ENCODE data around the gene ZBTB7A.

ZBTB7A gene

DNA sequence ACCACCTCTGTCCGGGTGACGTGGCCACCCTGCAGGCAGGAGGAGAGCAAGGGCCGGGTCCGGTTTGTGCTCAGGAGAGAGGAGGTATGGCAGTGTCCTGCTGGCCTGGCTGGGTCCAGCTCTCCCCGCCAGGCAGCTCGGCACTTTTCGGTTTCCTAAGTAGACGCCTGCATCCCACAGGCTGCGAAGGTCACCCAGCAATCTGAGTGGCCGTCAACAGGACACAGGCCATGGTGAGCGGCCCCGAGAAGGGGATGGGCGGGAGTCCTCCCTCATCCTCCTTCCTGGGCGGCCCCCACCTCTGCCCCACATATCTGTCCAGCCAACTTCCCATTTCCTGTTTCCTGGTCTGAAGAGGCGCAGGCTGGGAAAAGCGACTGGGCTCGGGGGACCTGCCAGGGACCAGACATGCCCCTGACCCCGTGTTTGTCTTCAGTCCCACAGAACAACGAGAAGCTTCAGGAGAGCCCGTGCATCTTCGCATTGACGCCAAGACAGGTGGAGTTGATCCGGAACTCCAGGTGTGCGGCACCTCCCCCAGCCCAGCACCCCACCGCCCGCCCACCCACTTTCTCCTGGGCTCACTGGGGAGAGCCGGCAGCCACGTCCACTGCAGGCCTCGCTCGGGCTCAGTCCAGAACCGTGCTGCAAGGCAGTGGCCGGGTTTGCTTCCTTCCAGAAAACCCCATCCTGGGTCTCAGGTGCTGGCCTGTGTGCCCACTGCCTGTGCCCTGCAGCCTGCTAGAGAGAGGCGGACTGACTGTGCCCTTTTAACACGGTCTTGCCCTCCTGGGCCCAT is 42.9 kb downstream of the ZBTB7A start:
- no peak for DNase-seq (ENCODE audit: low read depth, low spot score)
- TF ChIP-seq, protein P1, sequence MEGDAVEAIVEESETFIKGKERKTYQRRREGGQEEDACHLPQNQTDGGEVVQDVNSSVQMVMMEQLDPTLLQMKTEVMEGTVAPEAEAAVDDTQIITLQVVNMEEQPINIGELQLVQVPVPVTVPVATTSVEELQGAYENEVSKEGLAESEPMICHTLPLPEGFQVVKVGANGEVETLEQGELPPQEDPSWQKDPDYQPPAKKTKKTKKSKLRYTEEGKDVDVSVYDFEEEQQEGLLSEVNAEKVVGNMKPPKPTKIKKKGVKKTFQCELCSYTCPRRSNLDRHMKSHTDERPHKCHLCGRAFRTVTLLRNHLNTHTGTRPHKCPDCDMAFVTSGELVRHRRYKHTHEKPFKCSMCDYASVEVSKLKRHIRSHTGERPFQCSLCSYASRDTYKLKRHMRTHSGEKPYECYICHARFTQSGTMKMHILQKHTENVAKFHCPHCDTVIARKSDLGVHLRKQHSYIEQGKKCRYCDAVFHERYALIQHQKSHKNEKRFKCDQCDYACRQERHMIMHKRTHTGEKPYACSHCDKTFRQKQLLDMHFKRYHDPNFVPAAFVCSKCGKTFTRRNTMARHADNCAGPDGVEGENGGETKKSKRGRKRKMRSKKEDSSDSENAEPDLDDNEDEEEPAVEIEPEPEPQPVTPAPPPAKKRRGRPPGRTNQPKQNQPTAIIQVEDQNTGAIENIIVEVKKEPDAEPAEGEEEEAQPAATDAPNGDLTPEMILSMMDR (IDR thresholded peaks at IDR 0.05; ENCODE audit: low read depth, low read length): no peak

DNA sequence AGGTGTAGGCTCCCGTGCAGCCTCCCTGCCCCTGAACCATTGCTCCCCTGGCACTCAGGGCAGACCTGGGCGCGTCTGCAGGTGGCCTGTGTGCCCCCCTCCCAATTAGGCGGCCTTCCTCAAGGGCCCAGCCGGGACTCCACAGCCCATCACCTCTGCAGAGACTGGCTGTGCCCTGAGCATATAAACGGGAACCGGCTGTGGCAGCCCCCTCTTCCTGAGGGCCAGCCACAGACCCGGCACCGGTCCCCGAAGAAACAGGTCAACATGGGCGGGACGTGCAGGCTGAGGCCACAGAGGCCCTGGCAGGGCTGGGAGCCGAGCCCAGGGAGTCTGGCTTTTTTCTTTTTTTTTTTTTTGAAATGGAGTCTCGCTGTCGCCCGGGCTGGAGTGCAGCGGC is 47.1 kb downstream of the ZBTB7A start:
- no peak for DNase-seq (ENCODE audit: low read depth, low spot score)
- TF ChIP-seq, protein P1 (IDR thresholded peaks at IDR 0.05; ENCODE audit: low read depth, low read length): no peak
- no peak overlapping the region for H3K4me3 ChIP-seq (ENCODE audit: low read depth, low read length)
- in situ Hi-C loops (cut with HindIII; ENCODE audit: low sequenced_read_pairs): no loop called here

More for the DNA sequence above, 42.9 kb downstream of the ZBTB7A start:
- in situ Hi-C loops (cut with HindIII; ENCODE audit: low sequenced_read_pairs): no loop called here
- no peak overlapping the region for H3K4me3 ChIP-seq (ENCODE audit: low read depth, low read length)

DNA sequence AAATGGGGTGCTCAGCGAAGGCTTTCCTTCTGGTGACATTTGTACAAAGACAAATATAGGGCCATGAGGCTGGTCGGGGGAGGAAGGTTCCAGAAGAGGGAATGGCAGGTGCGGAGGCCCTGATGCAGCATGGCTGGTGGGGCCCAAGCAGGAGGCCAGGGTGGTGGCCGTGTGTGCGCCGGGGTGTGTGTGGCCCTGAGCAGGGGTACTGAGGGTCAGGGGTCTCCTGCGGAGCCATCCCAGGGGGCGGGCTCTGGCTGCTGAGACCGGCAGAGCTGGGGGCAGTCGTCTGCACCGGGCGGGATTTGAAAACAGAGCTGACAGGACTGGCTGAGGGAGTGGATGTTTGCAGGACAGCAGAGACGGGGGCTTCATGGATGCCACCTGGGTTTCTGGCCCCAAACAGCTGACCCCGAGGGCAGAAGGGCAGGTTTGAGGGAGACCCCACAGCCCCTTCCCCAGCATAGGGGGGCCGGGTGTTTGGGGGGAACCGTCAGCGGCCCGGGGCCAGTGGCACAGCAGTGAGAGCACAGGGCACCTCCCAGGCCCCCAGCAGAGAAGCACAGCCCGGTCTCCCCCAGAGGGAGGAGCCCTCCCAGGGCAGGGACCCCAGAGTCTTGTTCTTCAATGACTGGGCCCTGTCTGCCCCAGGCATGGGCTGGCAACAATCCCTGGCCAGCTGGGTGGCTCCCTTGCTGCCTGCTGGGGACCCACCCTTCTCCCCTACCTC is 47.8 kb downstream of the ZBTB7A start:
- TF ChIP-seq, protein P1 (IDR thresholded peaks at IDR 0.05; ENCODE audit: low read depth, low read length): no peak
- DNase-seq (ENCODE audit: low read depth, low spot score): no peak
- in situ Hi-C loops (cut with HindIII; ENCODE audit: low sequenced_read_pairs): no loop called here
- no peak overlapping the region for H3K4me3 ChIP-seq (ENCODE audit: low read depth, low read length)

DNA sequence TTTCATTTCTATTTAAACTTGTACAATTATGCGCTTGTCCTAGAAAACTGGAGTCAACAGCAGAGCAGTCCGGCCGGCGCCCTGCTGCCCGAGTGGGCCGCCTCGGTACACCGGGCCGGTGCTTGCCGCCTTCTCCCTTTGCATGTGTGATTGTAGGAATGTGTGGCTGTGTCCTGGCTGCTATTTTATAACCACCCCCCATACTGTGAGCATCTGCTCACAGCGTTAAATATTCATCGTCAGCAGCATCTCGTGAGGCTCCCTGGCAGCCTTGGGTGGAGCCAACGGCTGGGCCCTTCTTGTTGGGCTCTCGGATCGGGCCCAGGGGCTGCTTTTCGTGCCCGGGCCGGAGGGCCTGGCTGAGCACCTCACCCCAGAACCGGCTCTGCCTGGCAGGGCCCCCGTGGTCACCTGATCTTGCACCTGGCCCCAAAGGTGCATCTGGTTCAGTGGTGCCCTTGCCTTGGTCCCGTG is 48.5 kb downstream of the ZBTB7A start:
- DNase-seq (ENCODE audit: low read depth, low spot score): no peak
- TF ChIP-seq, protein P1 (IDR thresholded peaks at IDR 0.05; ENCODE audit: low read depth, low read length): no peak
- in situ Hi-C loops (cut with HindIII; ENCODE audit: low sequenced_read_pairs): no loop called here
- H3K4me3 ChIP-seq (ENCODE audit: low read depth, low read length): no peak overlapping the region

DNA sequence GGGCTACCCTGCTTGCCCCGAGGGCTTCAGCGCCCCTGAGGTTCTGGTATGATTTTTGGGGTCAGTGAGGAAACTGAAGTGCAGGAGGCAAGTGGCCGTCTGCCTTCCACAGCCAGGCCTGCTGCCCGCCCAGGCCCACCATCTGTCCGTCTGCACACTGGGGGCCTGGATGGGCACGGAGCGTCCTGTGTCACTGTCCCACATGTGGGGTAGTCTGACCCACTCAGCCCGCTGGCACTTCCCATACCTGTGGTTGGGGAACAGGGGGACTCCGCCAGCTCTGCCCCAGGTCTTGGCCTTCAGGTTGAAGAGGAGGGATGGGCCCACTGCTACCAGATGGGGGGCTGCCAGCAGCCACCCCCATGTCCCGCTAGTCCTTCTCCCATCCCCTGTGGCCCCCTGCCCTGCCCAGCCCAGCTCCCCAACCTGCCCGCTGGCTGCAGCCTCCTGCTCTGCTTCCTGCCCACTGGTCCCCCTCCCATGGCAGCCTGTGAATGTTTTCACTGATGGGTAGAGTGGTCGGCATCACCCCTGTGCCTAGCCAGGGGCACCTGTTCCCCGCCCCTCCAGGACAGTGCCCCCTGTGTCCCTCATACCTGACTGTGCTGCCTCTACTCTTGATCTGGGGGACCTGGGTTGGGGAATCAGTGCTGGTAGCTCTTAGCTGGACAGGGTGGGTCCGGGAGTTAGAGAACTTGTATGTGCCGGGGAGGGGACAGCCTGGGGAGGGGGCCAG is 49.6 kb downstream of the ZBTB7A start:
- H3K4me3 ChIP-seq (ENCODE audit: low read depth, low read length): no peak overlapping the region
- no peak for DNase-seq (ENCODE audit: low read depth, low spot score)
- TF ChIP-seq, protein P1 (IDR thresholded peaks at IDR 0.05; ENCODE audit: low read depth, low read length): no peak
- in situ Hi-C loops (cut with HindIII; ENCODE audit: low sequenced_read_pairs): no loop called here

DNA sequence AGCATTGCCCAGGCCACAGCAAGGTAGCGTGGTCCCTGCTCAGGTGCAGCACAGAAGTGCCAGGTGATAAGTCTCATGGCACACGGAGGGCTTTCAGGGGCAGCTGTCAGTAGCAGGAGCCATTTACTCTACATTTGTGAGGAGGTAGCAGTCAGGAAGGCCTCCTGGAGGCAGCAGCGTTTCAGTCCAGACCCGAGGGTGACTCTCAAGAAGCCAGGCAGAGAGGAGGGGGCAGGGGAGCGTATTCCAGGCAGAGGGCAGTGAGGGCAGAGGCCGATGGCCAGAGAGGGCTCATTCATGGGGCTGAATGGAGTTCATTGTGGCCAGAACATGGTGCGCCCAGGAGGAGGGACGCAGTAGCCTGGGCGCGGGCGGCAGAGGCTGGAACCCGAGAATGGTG is 50.2 kb downstream of the ZBTB7A start:
- in situ Hi-C loops (cut with HindIII; ENCODE audit: low sequenced_read_pairs): no loop called here
- DNase-seq (ENCODE audit: low read depth, low spot score): no peak
- no peak overlapping the region for H3K4me3 ChIP-seq (ENCODE audit: low read depth, low read length)
- TF ChIP-seq, protein P1 (IDR thresholded peaks at IDR 0.05; ENCODE audit: low read depth, low read length): no peak

All from astrocyte of the spinal cord (primary cell).